ENCODE measurements around the gene PHACTR4. TPM values are rescaled to one million over a fixed set of nuclear protein-coding genes. Genes with fewer than 3 reads are reported as not detected.
"Not testable (repeated sequence)": the region's sequence is repeated elsewhere in the genome, so short reads cannot be mapped to it uniquely, and the experiment has no call there.

PHACTR4 gene
- polyA plus RNA-seq, 1 donor, result 30.0 TPM

DNA sequence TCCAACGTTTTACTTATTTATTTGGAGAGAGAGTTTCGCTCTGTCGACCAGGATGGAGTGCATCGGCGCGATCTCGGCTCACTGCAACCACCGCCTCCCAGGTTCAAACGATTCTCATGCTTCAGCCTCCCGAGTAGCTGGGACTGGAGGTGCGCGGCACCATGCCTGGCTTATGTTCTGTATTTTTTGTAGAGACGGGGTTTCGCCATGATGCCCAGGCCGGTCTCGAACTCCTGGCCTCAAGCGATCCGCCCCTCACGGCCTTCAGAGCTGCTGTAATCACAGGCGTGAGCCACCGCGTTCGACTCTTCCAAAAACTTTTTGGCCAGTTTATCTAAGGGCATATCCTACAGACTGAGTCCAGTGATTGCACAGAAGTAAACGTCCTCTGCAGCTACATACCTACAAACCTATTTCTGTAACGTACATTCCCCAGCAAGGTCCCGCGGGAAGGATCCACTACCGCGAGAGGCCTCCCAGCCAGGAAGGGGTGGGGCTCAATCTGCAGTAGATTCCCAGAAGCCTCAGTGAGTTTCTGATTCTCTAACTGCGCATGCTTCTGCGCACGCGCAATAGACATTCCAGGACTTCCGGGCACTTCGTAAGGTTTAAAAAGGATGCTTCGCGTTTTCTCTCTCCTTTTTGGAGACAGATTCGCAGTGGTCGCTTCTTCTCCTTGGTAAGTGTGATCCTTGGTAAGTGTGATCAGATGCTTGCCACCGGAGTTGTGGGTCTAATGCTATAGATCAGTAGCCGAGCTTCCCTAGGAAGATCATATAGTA is 136.1 kb downstream of the PHACTR4 start, which contains the start of gene RCC1:
Gene RCC1 (plus strand): TSS at position 638 of the 782 bp plus-strand sequence. CDS start 23,824 bp downstream, outside the sequence.
- peak; percentile 98 for DNase-seq

GRCh38 chr1:28506907-28507246 is 137.3 kb downstream of the PHACTR4 start:
- no peak for DNase-seq

DNA sequence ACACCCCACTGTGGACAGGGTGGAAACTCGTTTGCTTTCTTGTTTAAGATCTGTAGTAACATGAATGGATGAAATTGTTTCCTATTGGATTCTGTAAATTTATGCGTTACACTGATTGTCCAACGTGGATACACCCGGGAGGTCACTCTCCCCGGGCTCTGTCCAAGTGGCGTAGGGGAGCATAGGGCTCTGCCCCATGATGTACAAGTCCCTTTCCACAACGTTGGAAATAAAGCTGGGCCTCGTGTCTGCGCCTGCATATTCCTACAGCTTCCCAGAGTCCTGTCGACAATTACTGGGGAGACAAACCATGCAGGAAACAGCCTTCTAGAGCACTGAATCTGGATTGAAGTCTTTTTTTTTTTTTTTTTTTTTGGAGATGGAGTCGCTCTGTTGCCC is 137.7 kb downstream of the PHACTR4 start:
- no peak for DNase-seq

- no peak for DNase-seq
Measured at GRCh38 chr1:28507646-28508434, 138.3 kb downstream of the PHACTR4 start.

GRCh38 chr1:28508435-28508754 is 138.9 kb downstream of the PHACTR4 start:
- no peak for DNase-seq

- DNase-seq, result no peak
Measured at GRCh38 chr1:28509705-28510272, 140.2 kb downstream of the PHACTR4 start.

DNA sequence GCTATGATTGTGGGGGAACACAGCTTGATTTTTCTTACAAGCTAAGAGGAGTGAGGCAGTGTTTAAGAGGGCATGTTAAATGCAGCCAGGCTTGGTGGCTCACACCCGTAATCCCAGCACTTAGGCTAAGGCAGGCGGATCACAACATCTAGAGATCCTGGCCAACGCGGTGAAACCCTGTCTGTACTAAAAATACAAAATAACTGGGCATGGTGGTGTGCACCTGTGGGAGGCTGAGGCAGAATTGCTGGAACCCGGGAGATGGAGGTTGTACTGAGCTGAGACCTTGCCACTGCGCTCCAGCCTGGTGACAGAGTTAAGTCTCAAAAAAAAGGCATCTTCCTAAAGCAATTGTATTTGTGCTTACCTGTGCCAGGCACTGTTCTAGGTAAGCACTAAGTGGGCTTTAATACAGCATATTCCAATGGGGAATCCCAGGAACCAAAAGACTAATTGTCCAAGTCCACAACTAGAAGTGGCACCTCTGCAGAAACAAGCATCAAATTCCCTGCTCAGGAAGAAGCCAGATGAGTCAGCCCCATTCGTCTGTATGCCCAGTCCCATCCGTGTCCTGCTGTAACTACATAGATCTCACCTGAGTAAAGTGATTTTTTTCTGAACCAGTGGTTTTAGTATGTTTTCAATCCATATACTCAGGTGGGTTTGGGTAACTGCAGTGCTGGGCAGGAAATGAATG is 140.9 kb downstream of the PHACTR4 start:
- DNase-seq, result no peak

GRCh38 chr1:28510970-28511440 is 141.5 kb downstream of the PHACTR4 start:
- no peak for DNase-seq

DNA sequence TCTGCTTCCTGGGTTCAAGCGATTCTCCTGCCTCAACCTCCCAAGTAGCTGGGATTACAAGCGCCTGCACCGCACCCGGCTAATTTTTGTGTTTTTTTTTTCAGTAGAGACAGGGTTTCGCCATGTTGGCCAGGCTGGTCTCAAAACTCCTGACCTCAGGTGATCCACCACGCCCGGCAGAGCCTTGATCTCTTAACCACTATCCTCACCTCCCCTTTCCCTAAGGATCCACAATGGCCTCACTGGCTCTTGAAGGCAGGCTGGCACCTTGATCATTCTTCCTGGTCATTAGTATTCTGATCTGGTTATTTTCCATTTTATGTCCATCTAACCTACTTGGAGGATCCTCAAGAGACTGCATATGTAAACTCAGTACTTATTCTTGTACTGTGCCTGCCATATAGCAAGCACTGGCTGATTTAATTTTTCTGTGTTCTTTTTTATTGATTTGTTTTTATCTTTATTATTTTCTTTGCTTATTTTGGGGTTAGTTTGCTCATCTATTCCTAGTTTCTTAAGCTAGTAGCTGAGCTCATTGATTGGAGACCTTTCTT is 142.6 kb downstream of the PHACTR4 start:
- DNase-seq, result no peak

DNA sequence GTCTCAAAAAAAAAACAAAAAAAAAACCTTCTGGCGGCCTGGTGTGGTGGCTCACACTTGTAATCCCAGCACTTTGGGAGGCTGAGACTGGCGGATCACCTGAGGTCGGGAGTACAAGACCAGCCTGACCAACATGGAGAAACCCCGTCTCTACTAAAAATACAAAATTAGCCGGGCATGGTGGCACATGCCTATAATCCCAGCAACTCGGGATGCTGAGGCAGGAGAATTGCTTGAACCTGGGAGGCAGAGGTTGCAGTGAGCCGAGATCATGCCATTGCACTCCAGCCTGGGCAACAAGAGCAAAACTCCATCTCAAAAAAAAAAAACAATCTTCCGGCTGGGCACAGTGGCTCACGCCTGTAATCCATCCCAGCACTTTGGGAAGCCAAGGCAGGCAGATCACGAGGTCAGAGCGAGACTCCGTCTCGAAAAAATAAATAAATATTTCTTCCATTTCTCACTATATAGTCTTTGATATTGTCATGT is 144.9 kb downstream of the PHACTR4 start:
- DNase-seq, result not testable (repeated sequence)

DNA sequence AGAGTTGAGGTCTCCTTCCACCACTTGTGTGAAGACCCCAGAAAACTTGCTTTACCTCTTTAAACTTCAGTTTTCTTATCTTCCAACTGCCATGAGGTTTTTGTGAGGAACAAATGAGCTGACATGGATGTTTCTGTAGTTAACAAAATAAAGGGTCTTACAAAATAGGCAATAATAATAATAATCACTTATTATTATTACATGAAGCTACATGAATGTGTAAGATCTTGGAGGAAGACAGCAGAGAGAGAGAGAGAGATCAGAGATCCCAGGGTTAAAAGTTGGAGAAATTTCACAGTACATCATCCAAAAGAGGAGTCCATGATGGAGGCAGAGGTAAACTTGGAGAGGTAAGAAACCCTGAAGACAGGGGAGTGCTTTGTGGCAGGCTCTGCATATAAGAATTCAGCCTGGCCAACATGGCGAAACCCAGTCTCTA is 147.0 kb downstream of the PHACTR4 start:
- DNase-seq, result no peak

DNA sequence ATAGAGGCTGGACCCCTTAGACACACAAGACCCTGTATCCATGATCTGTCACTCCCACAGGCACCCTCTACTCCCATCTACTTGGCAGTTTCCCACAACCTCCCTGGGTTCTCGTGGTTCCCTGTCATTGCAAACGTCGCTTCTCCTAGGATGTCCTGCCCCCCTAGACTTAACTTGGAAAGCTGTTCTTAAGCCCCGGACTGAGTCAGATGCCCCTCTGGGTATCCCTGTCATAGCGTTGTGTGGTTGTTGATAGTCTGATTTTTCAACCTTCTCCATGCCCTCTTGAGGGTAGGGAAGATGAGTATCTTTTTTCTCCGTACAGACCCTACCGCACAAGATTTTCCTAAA is 148.1 kb downstream of the PHACTR4 start:
- DNase-seq, result no peak

- peak; percentile 91 for DNase-seq
Measured at GRCh38 chr1:28518000-28518744, 148.6 kb downstream of the PHACTR4 start.

- no peak for DNase-seq
Measured at GRCh38 chr1:28518745-28519341, 149.3 kb downstream of the PHACTR4 start.

GRCh38 chr1:28519946-28520725 is 150.6 kb downstream of the PHACTR4 start:
- no peak for DNase-seq

GRCh38 chr1:28520796-28521195 is 151.3 kb downstream of the PHACTR4 start:
- DNase-seq, result not testable (repeated sequence)

- no peak for DNase-seq
Measured at GRCh38 chr1:28521502-28522164, 152.1 kb downstream of the PHACTR4 start.

DNA sequence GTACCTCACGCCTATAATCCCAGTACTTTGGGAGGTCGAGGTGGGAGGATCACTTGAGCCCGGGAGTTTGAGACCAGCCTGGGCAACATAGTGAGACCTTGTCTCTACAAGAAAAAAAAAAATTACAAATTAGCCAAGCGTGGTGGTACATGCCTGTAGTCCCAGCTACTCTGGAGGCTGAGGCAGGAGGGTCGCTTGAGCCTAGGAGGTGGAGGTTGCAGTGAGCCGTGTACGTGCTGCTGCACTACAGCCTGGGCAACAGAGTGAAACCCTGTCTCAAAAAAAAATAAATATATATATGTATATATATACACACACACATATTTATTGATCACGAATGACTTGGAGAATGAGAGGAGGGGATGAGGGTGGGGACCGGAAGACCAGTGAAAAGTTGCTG is 153.0 kb downstream of the PHACTR4 start:
- not testable (repeated sequence) for DNase-seq

GRCh38 chr1:28525002-28525642 is 155.6 kb downstream of the PHACTR4 start:
- not testable (repeated sequence) for DNase-seq
